Lower lobe of right lung (tissue), 2 donors: ENCODE results near the gene MAVS. TPM values are rescaled to one million over a fixed set of nuclear protein-coding genes. Genes with fewer than 3 reads are reported as not detected.

Experiments
- ATAC-seq, 2 donors: fragments of 200-7000 bp; cut with Tn5 transposase; one replicate each; pipeline ENCODE4 v1.9.1; 2020 to 2022; ENCODE audit warnings: mild to moderate bottlenecking in 2 of 2, moderate library complexity in 2 of 2
- DNase-seq: peaks from one replicate; pipeline ENCODE4 v3.0.0-alpha.2; 2020
- H3K27ac ChIP-seq: fragments of 200-600 bp; one replicate; pipeline ENCODE4 v1.8.0; 2022
- H3K27me3 ChIP-seq: fragments of 200-600 bp; one replicate; pipeline ENCODE4 v1.8.0; 2022; ENCODE audit warnings: low read depth
- H3K36me3 ChIP-seq: fragments of 200-600 bp; one replicate; pipeline ENCODE4 v1.8.0; 2022; ENCODE audit warnings: mild to moderate bottlenecking
- H3K4me1 ChIP-seq: fragments of 200-600 bp; one replicate; pipeline ENCODE4 v1.8.0; 2022
- H3K4me3 ChIP-seq: fragments of 200-600 bp; one replicate; pipeline ENCODE4 v1.8.0; 2022; ENCODE audit warnings: mild to moderate bottlenecking
- H3K9me3 ChIP-seq: fragments of 200-600 bp; one replicate; pipeline ENCODE4 v1.8.0; 2022
- intact Hi-C: fragments of 100-400 bp; cut with DNase I; formaldehyde crosslinking; loops from one replicate; pipeline ENCODE4 v1.11.0; 2022
- total RNA-seq: library from RNA; stranded (reverse); fragmentation: NEBNext Ultra II Directional; extraction: Animal tissue kit (Norgen Biotek cat#: 25700); gene quantifications from one replicate; pipeline ENCODE4 v1.2.1, GENCODE V29; 2021
- TF ChIP-seq, protein P1 (sequence below): fragments of 200-600 bp; IDR thresholded peaks from one replicate; pipeline ENCODE4 v1.8.0; 2022; ENCODE audit warnings: antibody characterized with exemption, mild to moderate bottlenecking
- donor health status: DM: no; HTN: yes; CAD: no; lungs with severe emphysema.

The MAVS gene
- total RNA-seq, 1 donor from 2014 or later, result 42.9 TPM

DNA sequence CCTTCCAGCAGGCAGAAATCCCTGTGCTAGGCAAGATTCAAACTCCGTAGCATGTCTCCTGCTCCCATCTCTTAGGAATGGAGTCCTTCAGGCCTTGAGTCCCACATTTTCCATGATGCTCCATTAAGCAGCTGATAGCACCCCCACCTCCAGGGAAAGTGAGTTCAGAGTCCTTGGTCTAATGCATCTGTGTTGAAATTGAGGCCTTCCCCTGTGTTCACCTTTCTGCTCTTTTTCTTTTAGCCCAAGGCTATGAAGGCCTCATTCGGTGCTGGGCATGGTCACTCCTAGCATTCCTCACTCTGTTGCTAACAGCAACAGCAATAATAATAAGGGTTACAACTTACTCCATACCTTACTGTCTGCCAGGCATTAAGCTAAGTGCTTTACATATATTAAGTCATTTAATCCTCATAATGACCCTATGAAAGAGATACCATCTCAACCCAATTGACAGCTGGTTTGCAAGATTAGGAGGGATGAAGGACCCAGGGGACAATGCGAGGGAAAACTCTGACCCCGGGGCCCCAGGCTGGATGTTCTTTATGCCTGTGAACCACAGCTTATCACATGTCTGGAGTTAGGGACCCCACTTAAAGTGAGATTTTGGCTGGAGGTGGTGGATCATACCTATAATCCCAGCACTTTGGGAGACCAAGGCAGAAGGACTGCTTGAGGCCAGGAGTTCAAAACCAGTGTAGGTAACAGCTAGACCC lies 25.1 kb downstream of the MAVS start:
- TF ChIP-seq, protein P1, sequence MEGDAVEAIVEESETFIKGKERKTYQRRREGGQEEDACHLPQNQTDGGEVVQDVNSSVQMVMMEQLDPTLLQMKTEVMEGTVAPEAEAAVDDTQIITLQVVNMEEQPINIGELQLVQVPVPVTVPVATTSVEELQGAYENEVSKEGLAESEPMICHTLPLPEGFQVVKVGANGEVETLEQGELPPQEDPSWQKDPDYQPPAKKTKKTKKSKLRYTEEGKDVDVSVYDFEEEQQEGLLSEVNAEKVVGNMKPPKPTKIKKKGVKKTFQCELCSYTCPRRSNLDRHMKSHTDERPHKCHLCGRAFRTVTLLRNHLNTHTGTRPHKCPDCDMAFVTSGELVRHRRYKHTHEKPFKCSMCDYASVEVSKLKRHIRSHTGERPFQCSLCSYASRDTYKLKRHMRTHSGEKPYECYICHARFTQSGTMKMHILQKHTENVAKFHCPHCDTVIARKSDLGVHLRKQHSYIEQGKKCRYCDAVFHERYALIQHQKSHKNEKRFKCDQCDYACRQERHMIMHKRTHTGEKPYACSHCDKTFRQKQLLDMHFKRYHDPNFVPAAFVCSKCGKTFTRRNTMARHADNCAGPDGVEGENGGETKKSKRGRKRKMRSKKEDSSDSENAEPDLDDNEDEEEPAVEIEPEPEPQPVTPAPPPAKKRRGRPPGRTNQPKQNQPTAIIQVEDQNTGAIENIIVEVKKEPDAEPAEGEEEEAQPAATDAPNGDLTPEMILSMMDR, result no peak
- intact Hi-C loops, result no loop called here
- Histone ChIP-seq H3K27ac (no peak overlapping the region), H3K27me3 (no peaks in the 10 kb centered on the region), H3K4me1 (no peaks in the 10 kb centered on the region), H3K9me3 (no peaks in the 10 kb centered on the region), H3K4me3 (no peak overlapping the region), H3K36me3 (peaks cover 73% of the 10 kb centered on the region)
- no peak for DNase-seq
- no peak for ATAC-seq

DNA sequence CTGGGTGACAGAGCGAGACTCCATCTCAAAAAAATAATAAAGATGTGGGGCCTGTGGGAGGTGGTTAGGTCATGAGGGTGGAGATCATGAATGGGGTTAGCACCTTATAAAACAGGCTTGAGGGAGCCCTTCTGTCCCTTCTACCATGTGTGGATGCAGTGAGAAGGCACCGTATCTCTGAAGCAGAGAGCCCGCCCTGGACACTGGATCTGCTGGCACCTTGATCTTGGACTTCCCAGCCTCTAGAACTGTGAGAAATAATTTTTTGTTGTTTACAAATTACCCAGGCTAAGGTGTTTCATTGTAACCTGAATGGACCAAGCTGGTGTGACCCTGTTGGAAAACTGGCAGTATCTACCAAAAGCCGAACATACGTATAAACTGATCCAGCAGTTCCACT lies 26.9 kb downstream of the MAVS start:
- no peak for DNase-seq
- Histone ChIP-seq H3K9me3 (no peaks in the 10 kb centered on the region), H3K4me3 (no peak overlapping the region), H3K36me3 (peaks cover 57% of the 10 kb centered on the region), H3K27ac (no peak overlapping the region), H3K4me1 (no peaks in the 10 kb centered on the region), H3K27me3 (no peaks in the 10 kb centered on the region)
- no peak for ATAC-seq
- intact Hi-C loops, result no loop called here
- TF ChIP-seq, protein P1, result no peak

DNA sequence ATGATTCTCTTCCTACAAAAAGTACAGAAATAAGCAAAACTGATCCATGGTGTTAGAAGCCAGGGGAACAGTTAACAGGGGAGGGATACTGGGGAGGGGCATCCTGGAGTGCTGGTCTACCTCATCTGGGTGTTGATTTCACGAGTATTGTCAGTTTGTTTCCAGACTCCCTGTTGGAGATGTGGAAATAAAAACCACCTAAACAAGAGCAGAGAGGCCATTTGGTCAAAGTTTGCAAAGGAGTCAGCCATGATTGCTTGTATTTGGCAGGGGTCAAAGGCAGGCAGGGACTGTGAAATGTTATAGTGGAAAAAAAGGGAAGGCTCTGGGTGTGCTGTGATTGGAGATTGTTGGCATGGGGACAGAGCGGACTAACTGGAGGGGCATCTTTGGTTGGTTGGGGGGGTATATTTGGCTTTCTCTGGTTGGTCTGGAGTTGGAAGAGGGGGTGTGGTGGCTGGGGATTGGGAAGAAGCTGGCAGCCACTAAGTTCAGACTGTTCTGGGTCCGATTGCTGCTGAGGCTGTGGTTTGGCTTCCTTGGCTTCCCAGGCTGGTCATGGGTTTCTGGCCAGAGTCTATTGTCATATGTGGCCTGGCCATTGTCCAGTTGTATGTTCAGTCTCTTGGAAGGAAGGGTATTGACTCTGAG lies 27.7 kb downstream of the MAVS start:
- TF ChIP-seq, protein P1, result no peak
- Histone ChIP-seq H3K4me1 (no peaks in the 10 kb centered on the region), H3K4me3 (no peak overlapping the region), H3K9me3 (no peaks in the 10 kb centered on the region), H3K27ac (no peak overlapping the region), H3K36me3 (peaks cover 49% of the 10 kb centered on the region), H3K27me3 (no peaks in the 10 kb centered on the region)
- ATAC-seq (no peak), DNase-seq (no peak)
- intact Hi-C loops, result no loop called here

DNA sequence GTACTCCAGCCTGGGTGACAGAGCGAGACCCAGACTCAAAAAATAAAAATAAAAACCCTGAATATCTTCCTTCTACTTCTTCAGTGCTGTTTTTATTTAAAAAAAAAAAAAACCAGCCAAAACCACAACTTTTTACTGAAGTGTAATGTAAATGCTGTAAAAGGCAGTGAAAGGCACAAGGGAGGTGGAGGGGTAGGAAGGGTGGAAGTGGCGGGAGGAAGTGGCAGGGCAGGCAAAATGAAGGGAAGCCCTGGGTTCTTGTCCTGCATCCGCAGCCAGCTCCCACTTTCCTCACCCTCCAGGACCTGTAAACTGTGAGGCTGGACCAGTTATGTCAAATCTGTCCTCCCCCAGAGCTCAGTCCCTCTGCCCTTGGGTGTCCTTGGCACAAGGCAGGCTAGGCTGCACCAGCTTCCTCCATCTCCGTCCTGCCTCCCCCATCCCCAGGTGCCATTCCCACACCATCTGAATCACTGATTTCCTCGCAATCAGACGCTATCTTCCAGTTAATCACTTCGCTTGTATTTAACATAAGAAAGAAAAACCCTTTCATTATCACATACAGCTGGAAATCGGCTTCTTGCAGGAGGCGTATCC lies 28.8 kb downstream of the MAVS start:
- Histone ChIP-seq H3K27me3 (no peaks in the 10 kb centered on the region), H3K4me1 (no peaks in the 10 kb centered on the region), H3K9me3 (no peaks in the 10 kb centered on the region), H3K27ac (no peak overlapping the region), H3K36me3 (peaks cover 41% of the 10 kb centered on the region), H3K4me3 (no peak overlapping the region)
- TF ChIP-seq, protein P1, result no peak
- DNase-seq (no peak), ATAC-seq (no peak)
- intact Hi-C loops, result no loop called here

DNA sequence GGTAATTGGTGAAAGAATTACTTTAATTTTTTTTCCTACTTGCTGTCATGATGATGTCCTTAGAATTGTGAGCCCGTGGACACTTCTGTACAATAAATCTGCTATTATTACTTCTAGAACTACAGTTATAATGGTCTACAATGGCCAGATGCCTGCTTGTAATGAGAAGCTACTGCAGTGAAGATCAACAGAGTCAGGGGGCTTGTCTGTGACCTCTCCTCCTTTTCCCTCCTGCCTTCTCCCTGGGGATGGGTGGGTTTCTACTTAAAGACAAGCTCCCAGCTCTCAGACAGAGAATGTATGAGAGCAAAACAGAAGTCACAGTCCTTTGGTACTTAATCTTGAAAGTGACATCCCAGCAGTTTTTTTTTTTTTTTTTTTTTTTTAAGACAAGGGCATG lies 29.4 kb downstream of the MAVS start:
- Histone ChIP-seq H3K9me3 (no peaks in the 10 kb centered on the region), H3K4me1 (no peaks in the 10 kb centered on the region), H3K27ac (no peak overlapping the region), H3K36me3 (peaks cover 37% of the 10 kb centered on the region), H3K4me3 (no peak overlapping the region), H3K27me3 (no peaks in the 10 kb centered on the region)
- ATAC-seq (no peak), DNase-seq (no peak)
- intact Hi-C loops, result no loop called here
- TF ChIP-seq, protein P1, result no peak
